ENCODE results near the gene KRTAP26-1.

GRCh38 chr21:30271156-30271555 lies 49.0 kb downstream of the KRTAP26-1 start:
- TF ChIP-seq CTCF (IDR thresholded peaks at IDR 0.05) = no peak
- TF ChIP-seq POLR2A (IDR thresholded peaks at IDR 0.05) = no peak
